Coronary artery (tissue), 2 donors: ENCODE results near the gene BSCL2.
"Not testable (repeated sequence)": the region's sequence is repeated elsewhere in the genome, so short reads cannot be mapped to it uniquely, and the experiment has no call there.

Experiments
- DNase-seq: peaks from one replicate; pipeline ENCODE4 v3.0.0-alpha.2; 2017; ENCODE audit warnings: low spot score
- H3K27ac ChIP-seq, 2 donors: fragments of 200-600 bp; sonication (generic); one replicate each; pipeline ENCODE4 v1.5.1; 2016 to 2019
- H3K4me3 ChIP-seq: fragments of 200-600 bp; sonication (generic); 2 replicates; pipeline ENCODE4 v1.5.1; 2016; ENCODE audit warnings: mild to moderate bottlenecking, moderate library complexity
- TF ChIP-seq, protein P1 (sequence below): fragments of 200-600 bp; sonication (generic); IDR thresholded peaks from one replicate; pipeline ENCODE4 v1.5.1; 2019; ENCODE audit warnings: antibody characterized with exemption

The BSCL2 gene

GRCh38 chr11:62702246-62702645, 5.0 kb downstream of the BSCL2 start:
- no peak overlapping the region for H3K4me3 ChIP-seq
- H3K27ac ChIP-seq = no peak overlapping the region
- no peak for DNase-seq
- TF ChIP-seq, protein P1, sequence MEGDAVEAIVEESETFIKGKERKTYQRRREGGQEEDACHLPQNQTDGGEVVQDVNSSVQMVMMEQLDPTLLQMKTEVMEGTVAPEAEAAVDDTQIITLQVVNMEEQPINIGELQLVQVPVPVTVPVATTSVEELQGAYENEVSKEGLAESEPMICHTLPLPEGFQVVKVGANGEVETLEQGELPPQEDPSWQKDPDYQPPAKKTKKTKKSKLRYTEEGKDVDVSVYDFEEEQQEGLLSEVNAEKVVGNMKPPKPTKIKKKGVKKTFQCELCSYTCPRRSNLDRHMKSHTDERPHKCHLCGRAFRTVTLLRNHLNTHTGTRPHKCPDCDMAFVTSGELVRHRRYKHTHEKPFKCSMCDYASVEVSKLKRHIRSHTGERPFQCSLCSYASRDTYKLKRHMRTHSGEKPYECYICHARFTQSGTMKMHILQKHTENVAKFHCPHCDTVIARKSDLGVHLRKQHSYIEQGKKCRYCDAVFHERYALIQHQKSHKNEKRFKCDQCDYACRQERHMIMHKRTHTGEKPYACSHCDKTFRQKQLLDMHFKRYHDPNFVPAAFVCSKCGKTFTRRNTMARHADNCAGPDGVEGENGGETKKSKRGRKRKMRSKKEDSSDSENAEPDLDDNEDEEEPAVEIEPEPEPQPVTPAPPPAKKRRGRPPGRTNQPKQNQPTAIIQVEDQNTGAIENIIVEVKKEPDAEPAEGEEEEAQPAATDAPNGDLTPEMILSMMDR = no peak

DNA sequence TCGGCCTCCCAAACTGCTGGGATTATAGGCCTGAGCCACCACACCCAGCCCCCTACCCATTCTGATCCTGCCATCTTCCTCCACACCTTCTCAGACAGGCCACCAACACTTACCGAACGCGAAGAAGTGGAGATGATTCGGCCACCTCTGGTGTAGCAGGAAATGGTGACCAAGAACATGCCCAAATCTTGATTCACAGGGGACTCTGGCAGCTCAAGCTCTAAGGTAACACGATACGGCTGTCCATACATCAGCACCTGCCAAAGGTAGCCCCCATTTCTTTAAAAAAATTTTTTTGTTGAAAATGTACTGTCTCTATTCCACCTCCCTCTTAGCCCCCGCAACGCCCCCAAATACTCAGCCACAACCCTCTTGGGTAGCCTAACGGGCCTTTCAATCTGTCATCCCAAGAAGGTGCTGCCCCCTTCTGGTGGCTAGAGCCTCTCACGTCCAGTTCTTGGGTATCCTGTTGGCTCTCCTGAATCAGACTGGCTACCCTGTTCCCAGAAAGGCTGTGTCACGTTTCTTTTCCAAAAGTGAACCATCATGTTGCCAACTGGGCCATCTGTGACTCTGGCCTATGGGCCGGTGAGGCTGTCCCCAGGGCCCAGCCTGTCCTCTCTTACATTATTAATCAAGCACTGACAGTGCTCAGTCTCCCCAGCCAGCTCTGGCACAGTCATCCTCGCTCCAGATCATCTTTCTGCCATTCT, 12.6 kb downstream of the BSCL2 start:
- peak; percentile 82 for DNase-seq
- H3K27ac ChIP-seq = no peak overlapping the region

GRCh38 chr11:62693624-62694023, 13.6 kb downstream of the BSCL2 start:
- not testable (repeated sequence) for H3K27ac ChIP-seq, H3K4me3 ChIP-seq, DNase-seq

More for the DNA sequence above, 12.6 kb downstream of the BSCL2 start:
- TF ChIP-seq, protein P1 = peak; percentile 74
- H3K4me3 ChIP-seq = no peak overlapping the region

DNA sequence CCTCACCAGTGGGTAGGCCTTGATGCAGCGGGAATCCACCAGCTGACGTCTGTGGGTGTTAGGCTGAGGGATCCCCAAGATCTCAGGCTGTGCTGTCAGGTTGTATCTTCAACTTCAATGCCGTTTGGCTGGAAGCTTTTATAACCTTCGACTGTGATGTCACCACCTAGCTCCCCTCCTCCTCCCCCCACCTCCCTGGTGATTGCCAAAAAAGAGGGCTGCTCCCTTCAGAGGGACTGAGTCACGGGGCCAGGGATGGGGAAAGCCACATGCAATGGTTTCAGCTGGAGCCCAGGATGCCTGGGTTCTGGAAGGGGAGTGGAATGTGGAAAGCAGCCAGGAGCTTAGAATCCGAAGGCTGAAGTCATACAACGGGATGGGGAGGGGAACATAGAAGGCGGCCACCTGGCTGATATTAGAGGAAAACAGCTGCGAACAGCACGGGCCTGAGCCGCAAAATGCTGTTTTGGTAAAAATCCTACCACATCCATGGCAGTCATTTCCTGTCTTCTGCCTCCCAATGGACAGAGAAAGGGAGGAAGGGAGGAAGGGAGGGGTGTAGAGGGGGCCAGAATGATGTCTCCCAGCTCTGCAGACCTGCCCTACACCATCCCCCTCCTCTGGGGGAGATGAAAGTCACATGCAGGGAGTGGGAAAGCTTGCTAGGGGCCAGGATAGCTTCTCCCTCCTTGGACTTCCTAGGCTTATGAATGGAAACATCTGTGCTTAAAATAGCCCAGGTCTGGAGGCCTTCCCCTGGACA, 17.6 kb downstream of the BSCL2 start, which contains the start of gene LRRN4CL:
Gene LRRN4CL (minus strand): TSS at position 110 of the 763 bp plus-strand sequence. CDS start 1,022 bp downstream, outside the sequence.
- TF ChIP-seq, protein P1 = no peak
- Histone ChIP-seq H3K27ac (peak within 1 kb of the TSS; percentile 42 to 74), H3K4me3 (peak within 1 kb of the TSS; percentile 45)
- DNase-seq = peak; percentile 83

GRCh38 chr11:62688491-62688890, 18.7 kb downstream of the BSCL2 start:
- H3K27ac ChIP-seq = peak overlapping the region in 1 of 2 donors; percentile 23
- TF ChIP-seq, protein P1 = no peak
- DNase-seq = no peak
- peak overlapping the region; percentile 39 for H3K4me3 ChIP-seq

- TF ChIP-seq, protein P1 = no peak
- Histone ChIP-seq H3K4me3 (peak overlapping the region; percentile 39), H3K27ac (peak overlapping the region in 1 of 2 donors; percentile 23)
- DNase-seq = no peak
These were observed 19.5 kb downstream of the BSCL2 start for GRCh38 chr11:62687508-62688396.

DNA sequence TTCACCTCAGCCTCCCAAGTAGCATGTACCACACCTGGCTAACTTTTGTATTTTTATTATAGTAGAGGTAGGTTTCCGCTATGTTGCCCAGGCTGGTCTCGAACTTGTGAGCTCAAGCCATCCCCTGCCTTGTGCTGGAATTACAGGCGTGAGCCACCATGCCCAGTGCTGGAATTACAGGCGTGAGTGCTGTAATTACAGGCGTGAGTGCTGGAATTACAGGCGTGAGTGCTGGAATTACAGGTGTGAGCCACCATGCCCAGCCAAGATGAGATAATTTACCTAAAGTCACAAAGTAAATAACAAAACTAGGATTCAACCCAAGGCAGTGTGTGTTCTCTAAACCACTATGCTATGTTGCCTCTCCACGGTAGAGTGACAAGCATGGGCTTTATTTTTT, 24.7 kb downstream of the BSCL2 start:
- no peak for DNase-seq
- Histone ChIP-seq H3K27ac (no peak overlapping the region), H3K4me3 (no peak overlapping the region)
- TF ChIP-seq, protein P1 = no peak
